Stomach (tissue), 4 donors: ENCODE measurements around the gene NSUN6.

Experiments
- CTCF ChIP-seq, 7 experiments: fragments of 450-650 bp in 4 of 7; fragments of 200-600 bp in 3 of 7; sonication (generic) in 3 of 7; IDR thresholded peaks; one replicate each; pipeline ENCODE4 v1.5.1; 2016 to 2019; ENCODE audit warnings: antibody characterized with exemption in 7 of 7, control low read depth in 2 of 7, mild to moderate bottlenecking in 1 of 7
- EP300 ChIP-seq: sonication (generic); formaldehyde crosslinking; IDR thresholded peaks from one replicate; pipeline ENCODE4 v1.6.1; 2017; ENCODE audit warnings: antibody characterized with exemption
- POLR2A ChIP-seq, 4 donors: fragments of 450-650 bp; IDR thresholded peaks; one replicate each; pipeline ENCODE4 v1.6.1; 2016; ENCODE audit warnings: antibody characterized with exemption in 4 of 4, control low read depth in 2 of 4, mild to moderate bottlenecking in 1 of 4, moderate library complexity in 1 of 4

GRCh38 chr10:18527687-18528086 is 123.7 kb downstream of the NSUN6 start:
- no peak for TF ChIP-seq CTCF (IDR thresholded peaks at IDR 0.05)
- TF ChIP-seq POLR2A (IDR thresholded peaks at IDR 0.05): no peak
- TF ChIP-seq EP300: no peak
